GM21447 (cell line): Measurements from ENCODE around the gene GIT1.

ENCODE experiments used
- ATAC-seq: cut with Tn5 transposase; IDR thresholded peaks from one replicate; pipeline ENCODE4 v1.9.1; 2021; ENCODE audit not compliant: unreplicated experiment

The GIT1 gene

GRCh38 chr17:29533976-29534375, 55.5 kb downstream of the GIT1 start:
- ATAC-seq = no peak

GRCh38 chr17:29526322-29526721, 63.1 kb downstream of the GIT1 start:
- no peak for ATAC-seq

- ATAC-seq = no peak
Observed at GRCh38 chr17:29524692-29525091, 64.8 kb downstream of the GIT1 start.
